K562 (cell line): Measurements from ENCODE around the gene ANO10. TPM values are rescaled to one million over a fixed set of nuclear protein-coding genes. Genes with fewer than 3 reads are reported as not detected.

Source experiments
- ESRRB ChIP-seq: fragments of 250-450 bp; sonication (Bioruptor Pico); IDR thresholded peaks from 2 replicates; pipeline ENCODE4 v1.5.0; 2020; ENCODE audit warnings: mild to moderate bottlenecking, moderate library complexity, borderline replicate concordance
- HDAC2 ChIP-seq: fragments of 450-650 bp; IDR thresholded peaks from 2 replicates; pipeline ENCODE4 v1.6.1; 2016; ENCODE audit warnings: mild to moderate bottlenecking
- KAT8 ChIP-seq: fragments of 450-650 bp; IDR thresholded peaks from 2 replicates; pipeline ENCODE4 v1.6.1; 2016; ENCODE audit warnings: low read depth, mild to moderate bottlenecking
- KLF1 ChIP-seq: fragments of 450-650 bp; IDR thresholded peaks from 2 replicates; pipeline ENCODE4 v1.6.1; 2016; ENCODE audit warnings: missing genetic modification characterization, missing compliant biosample characterization
- MEF2D ChIP-seq: conservative IDR thresholded peaks from 2 replicates; pipeline ENCODE4 v1.6.1; 2016; ENCODE audit warnings: low read depth, missing genetic modification characterization, missing compliant biosample characterization
- MIER1 ChIP-seq: fragments of 450-650 bp; IDR thresholded peaks from 2 replicates; pipeline ENCODE4 v1.6.1; 2016; ENCODE audit warnings: antibody characterized with exemption, mild to moderate bottlenecking, low read depth
- POLR2AphosphoS2 ChIP-seq: IDR thresholded peaks from 2 replicates; pipeline ENCODE4 v1.6.1; 2012; ENCODE audit warnings: low read length, improper control_type of control experiment
- POU5F1 ChIP-seq: fragments of 150-350 bp; IDR thresholded peaks from 2 replicates; pipeline ENCODE4 v1.6.1; 2014; ENCODE audit warnings: borderline replicate concordance, low read length, low read depth, mild to moderate bottlenecking; ENCODE audit not compliant: partially characterized antibody
- RBM15 ChIP-seq: fragments of 200-400 bp; formaldehyde crosslinking; IDR thresholded peaks from 2 replicates; pipeline ENCODE4 v1.6.1; 2018; ENCODE audit warnings: mild to moderate bottlenecking, low read length, moderate library complexity; ENCODE audit not compliant: insufficient read depth
- SRF ChIP-seq, 2 experiments: fragments of 250-450, 450-650 bp in 1 of 2; sonication (Bioruptor Pico) in 1 of 2; sonication (generic) in 1 of 2; formaldehyde crosslinking; IDR thresholded peaks; 2 replicates each; pipeline versions ENCODE4 v1.5.0 to v1.5.1; 2020 to 2022; ENCODE audit warnings: mild to moderate bottlenecking in 1 of 2, missing genetic modification reagents in 1 of 2
- TBL1XR1 ChIP-seq, 2 experiments: IDR thresholded peaks; 2 replicates each; pipeline ENCODE4 v1.6.1; 2012; ENCODE audit warnings: improper control_type of control experiment in 2 of 2, low read length in 2 of 2, mild to moderate bottlenecking in 1 of 2
- TCF7L2 ChIP-seq: fragments of 150-350 bp; IDR thresholded peaks from 2 replicates; pipeline ENCODE4 v1.6.1; 2016; ENCODE audit warnings: low read depth, mild to moderate bottlenecking, low read length, moderate library complexity
- ZNF717 ChIP-seq: fragments of 250-450 bp; sonication (Bioruptor Pico); IDR thresholded peaks from 2 replicates; pipeline ENCODE4 v1.5.0; 2021
- polyA plus RNA-seq, 8 experiments: library from polyadenylated mRNA; depleted of rRNA in 4 of 8; stranded (reverse) in 5 of 8; unstranded in 3 of 8; fragments of >200 nt; fragmentation: Nextera tagmentation in 2 of 8; fragmentation: Illumina TruSeq in 1 of 8; extraction: Ambion mirVana in 2 of 8; extraction: Trizol in 1 of 8; gene quantifications; 2 replicates each; pipeline versions ENCODE4 v1.2.1 to v1.2.3, GENCODE V29; 2011 to 2014; ENCODE audit warnings: inconsistent platforms in 1 of 8, missing spikeins in 1 of 8
- total RNA-seq, 7 experiments: library from RNA; depleted of rRNA in 6 of 7; stranded (reverse); fragments of >200 nt in 6 of 7; fragmentation: Illumina TruSeq in 2 of 7; extraction: Trizol in 2 of 7; gene quantifications; 2 replicates each; pipeline versions ENCODE4 v1.2.1 to v1.2.3, GENCODE V29; 2011 to 2021; ENCODE audit warnings: low replicate concordance in 1 of 7
- TF ChIP-seq, protein P1 (sequence below), 2 experiments: fragments of 150-350 bp in 1 of 2; IDR thresholded peaks; 2 replicates each; pipeline ENCODE4 v1.6.1; 2012 to 2016; ENCODE audit warnings: low read depth in 2 of 2, low read length in 2 of 2, mild to moderate bottlenecking in 1 of 2, moderate library complexity in 1 of 2
- TF ChIP-seq, protein P2 (sequence below): sonication (generic); formaldehyde crosslinking; IDR thresholded peaks from 2 replicates; pipeline ENCODE4 v1.8.0; 2023; ENCODE audit warnings: mild to moderate bottlenecking, missing genetic modification reagents
- TF ChIP-seq, protein P3 (sequence below): fragments of 450-650 bp; IDR thresholded peaks from 2 replicates; pipeline ENCODE4 v1.6.1; 2014; ENCODE audit warnings: low read depth, mild to moderate bottlenecking, moderate library complexity, borderline replicate concordance
- TF ChIP-seq, protein P4 (sequence below): IDR thresholded peaks from 2 replicates; pipeline ENCODE4 v1.6.1; 2011; ENCODE audit not compliant: insufficient read length; ENCODE audit errors: extremely low read depth

Gene ANO10
- total and polyA plus RNA-seq, 9 of the 15 experiments (the other 6 are each of a cell fraction or from before 2014, with no cell fraction given), result 6.4 to 46.0 (median 32.3) TPM

DNA sequence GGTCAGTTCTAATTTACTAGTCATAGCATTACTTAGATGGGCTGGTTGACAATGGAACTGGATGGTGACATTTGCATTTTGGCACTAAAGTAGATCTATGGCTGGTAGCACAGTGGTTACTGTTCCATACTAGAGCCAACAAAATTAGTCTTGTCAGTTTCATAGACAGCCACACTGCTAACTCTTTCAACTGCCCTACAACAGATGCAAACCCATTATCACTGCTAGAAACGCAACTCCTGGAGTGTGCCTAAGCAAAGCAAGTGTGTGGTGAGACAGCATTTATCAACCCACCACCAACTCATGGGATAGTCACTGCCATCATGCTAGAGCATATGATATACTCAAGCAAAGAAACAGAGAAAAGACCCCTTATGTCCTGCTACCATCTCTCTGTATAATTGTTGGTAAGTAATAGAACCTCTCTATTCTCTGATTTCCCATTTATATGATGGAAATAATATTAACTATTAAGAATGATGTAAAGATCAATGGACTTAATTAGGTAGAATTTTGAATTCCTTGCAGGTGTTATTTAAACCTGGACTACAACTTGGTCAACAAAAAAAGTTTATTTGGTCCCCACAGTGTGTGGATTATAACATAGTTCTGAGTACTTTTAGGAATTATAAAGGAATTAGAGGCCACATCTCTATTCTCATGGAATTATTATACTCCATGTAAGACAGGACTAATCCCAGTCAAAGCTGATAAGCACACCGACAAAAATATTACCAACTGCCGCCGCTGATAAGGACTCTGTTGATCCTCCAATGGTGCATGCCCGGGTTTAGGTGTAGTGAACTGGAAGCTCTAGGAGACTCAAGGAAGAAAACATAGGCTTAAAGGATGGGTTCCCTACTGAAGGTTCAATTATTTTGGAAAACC, 49.1 kb upstream of the ANO10 start (continued):
- TF ChIP-seq SRF (CRISPR knock-in tag; IDR thresholded peaks at IDR 0.05) (0 out of 4 replicates have a peak, but pooled peaks of 1 of the 2 experiments have one; percentile 40), RBM15 (no peak), TBL1XR1 (IDR thresholded peaks at IDR 0.05; ENCODE audit: low read length in 2 of 2) (peak; percentile 43 to 71; a peak in 2 of 4 replicates), MEF2D (no peak), ESRRB (CRISPR knock-in tag) (no peak), KAT8 (no peak), POLR2AphosphoS2 (no peak), ZNF717 (CRISPR knock-in tag) (no peak), HDAC2 (no peak; the same call in 1 of the 2 replicates), TCF7L2 (no peak), MIER1 (no peak), KLF1 (no peak), POU5F1 (no peak)
- TF ChIP-seq, protein P1, sequence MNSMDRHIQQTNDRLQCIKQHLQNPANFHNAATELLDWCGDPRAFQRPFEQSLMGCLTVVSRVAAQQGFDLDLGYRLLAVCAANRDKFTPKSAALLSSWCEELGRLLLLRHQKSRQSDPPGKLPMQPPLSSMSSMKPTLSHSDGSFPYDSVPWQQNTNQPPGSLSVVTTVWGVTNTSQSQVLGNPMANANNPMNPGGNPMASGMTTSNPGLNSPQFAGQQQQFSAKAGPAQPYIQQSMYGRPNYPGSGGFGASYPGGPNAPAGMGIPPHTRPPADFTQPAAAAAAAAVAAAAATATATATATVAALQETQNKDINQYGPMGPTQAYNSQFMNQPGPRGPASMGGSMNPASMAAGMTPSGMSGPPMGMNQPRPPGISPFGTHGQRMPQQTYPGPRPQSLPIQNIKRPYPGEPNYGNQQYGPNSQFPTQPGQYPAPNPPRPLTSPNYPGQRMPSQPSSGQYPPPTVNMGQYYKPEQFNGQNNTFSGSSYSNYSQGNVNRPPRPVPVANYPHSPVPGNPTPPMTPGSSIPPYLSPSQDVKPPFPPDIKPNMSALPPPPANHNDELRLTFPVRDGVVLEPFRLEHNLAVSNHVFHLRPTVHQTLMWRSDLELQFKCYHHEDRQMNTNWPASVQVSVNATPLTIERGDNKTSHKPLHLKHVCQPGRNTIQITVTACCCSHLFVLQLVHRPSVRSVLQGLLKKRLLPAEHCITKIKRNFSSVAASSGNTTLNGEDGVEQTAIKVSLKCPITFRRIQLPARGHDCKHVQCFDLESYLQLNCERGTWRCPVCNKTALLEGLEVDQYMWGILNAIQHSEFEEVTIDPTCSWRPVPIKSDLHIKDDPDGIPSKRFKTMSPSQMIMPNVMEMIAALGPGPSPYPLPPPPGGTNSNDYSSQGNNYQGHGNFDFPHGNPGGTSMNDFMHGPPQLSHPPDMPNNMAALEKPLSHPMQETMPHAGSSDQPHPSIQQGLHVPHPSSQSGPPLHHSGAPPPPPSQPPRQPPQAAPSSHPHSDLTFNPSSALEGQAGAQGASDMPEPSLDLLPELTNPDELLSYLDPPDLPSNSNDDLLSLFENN (IDR thresholded peaks at IDR 0.05; ENCODE audit: low read depth in 2 of 2, low read length in 2 of 2), result no peak; a peak in 2 of 4 replicates
- TF ChIP-seq, protein P2, sequence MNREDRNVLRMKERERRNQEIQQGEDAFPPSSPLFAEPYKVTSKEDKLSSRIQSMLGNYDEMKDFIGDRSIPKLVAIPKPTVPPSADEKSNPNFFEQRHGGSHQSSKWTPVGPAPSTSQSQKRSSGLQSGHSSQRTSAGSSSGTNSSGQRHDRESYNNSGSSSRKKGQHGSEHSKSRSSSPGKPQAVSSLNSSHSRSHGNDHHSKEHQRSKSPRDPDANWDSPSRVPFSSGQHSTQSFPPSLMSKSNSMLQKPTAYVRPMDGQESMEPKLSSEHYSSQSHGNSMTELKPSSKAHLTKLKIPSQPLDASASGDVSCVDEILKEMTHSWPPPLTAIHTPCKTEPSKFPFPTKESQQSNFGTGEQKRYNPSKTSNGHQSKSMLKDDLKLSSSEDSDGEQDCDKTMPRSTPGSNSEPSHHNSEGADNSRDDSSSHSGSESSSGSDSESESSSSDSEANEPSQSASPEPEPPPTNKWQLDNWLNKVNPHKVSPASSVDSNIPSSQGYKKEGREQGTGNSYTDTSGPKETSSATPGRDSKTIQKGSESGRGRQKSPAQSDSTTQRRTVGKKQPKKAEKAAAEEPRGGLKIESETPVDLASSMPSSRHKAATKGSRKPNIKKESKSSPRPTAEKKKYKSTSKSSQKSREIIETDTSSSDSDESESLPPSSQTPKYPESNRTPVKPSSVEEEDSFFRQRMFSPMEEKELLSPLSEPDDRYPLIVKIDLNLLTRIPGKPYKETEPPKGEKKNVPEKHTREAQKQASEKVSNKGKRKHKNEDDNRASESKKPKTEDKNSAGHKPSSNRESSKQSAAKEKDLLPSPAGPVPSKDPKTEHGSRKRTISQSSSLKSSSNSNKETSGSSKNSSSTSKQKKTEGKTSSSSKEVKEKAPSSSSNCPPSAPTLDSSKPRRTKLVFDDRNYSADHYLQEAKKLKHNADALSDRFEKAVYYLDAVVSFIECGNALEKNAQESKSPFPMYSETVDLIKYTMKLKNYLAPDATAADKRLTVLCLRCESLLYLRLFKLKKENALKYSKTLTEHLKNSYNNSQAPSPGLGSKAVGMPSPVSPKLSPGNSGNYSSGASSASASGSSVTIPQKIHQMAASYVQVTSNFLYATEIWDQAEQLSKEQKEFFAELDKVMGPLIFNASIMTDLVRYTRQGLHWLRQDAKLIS (CRISPR knock-in tag), result no peak
- TF ChIP-seq, protein P3, sequence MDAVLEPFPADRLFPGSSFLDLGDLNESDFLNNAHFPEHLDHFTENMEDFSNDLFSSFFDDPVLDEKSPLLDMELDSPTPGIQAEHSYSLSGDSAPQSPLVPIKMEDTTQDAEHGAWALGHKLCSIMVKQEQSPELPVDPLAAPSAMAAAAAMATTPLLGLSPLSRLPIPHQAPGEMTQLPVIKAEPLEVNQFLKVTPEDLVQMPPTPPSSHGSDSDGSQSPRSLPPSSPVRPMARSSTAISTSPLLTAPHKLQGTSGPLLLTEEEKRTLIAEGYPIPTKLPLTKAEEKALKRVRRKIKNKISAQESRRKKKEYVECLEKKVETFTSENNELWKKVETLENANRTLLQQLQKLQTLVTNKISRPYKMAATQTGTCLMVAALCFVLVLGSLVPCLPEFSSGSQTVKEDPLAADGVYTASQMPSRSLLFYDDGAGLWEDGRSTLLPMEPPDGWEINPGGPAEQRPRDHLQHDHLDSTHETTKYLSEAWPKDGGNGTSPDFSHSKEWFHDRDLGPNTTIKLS, result no peak; the same call in 1 of the 2 replicates
- TF ChIP-seq, protein P4, sequence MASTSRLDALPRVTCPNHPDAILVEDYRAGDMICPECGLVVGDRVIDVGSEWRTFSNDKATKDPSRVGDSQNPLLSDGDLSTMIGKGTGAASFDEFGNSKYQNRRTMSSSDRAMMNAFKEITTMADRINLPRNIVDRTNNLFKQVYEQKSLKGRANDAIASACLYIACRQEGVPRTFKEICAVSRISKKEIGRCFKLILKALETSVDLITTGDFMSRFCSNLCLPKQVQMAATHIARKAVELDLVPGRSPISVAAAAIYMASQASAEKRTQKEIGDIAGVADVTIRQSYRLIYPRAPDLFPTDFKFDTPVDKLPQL, result no peak
